GM12878 (cell line): ENCODE results near the gene STON2. TPM values are rescaled to one million over a fixed set of nuclear protein-coding genes. Genes with fewer than 3 reads are reported as not detected.

Experiments used
- CREM ChIP-seq: IDR thresholded peaks from 2 replicates; pipeline ENCODE4 v1.6.1; 2014; ENCODE audit warnings: antibody characterized with exemption, low read depth
- E2F8 ChIP-seq: fragments of 450-650 bp; IDR thresholded peaks from 2 replicates; pipeline ENCODE4 v1.6.1; 2018; ENCODE audit warnings: mild to moderate bottlenecking, low read depth, moderate library complexity; ENCODE audit not compliant: partially characterized antibody
- JUND ChIP-seq: IDR thresholded peaks from 2 replicates; pipeline ENCODE4 v1.6.1; 2012; ENCODE audit warnings: low read depth, mild to moderate bottlenecking, low read length, improper control_type of control experiment, moderate library complexity
- NFYB ChIP-seq: IDR thresholded peaks from 2 replicates; pipeline ENCODE4 v1.6.1; 2011; ENCODE audit warnings: low read depth, mild to moderate bottlenecking, low read length, improper control_type of control experiment, moderate library complexity; ENCODE audit not compliant: insufficient read depth
- POU2F2 ChIP-seq: IDR thresholded peaks from 3 replicates; pipeline ENCODE4 v1.6.1; 2011; ENCODE audit warnings: low read depth, mild to moderate bottlenecking, low read length, borderline replicate concordance
- TCF3 ChIP-seq: IDR thresholded peaks from 2 replicates; pipeline ENCODE4 v1.6.1; 2012; ENCODE audit warnings: low read depth, mild to moderate bottlenecking, low read length, borderline replicate concordance; ENCODE audit not compliant: insufficient read depth
- polyA plus RNA-seq, 11 experiments: library from polyadenylated mRNA; depleted of rRNA in 4 of 11; unstranded in 6 of 11; stranded (reverse) in 5 of 11; fragments of >200 nt; fragmentation: Nextera tagmentation in 4 of 11; fragmentation: Illumina TruSeq in 1 of 11; extraction: Ambion mirVana in 4 of 11; extraction: Trizol in 1 of 11; gene quantifications; 1 replicate in 1 of 11; 2 replicates in 10 of 11; pipeline versions ENCODE4 v1.2.1 to v1.2.3, GENCODE V29; 2011 to 2016; ENCODE audit warnings: inconsistent platforms in 2 of 11, missing spikeins in 2 of 11, low read depth in 1 of 11
- total RNA-seq, 4 experiments: library from RNA; depleted of rRNA in 3 of 4; stranded (reverse); fragments of >200 nt in 3 of 4; fragmentation: Illumina TruSeq in 1 of 4; extraction: Trizol in 1 of 4; gene quantifications; 2 replicates each; pipeline versions ENCODE4 v1.2.1 to v1.2.3, GENCODE V29; 2013 to 2021
- TF ChIP-seq, protein P1 (sequence below): IDR thresholded peaks from 2 replicates; pipeline ENCODE4 v1.6.1; 2011; ENCODE audit warnings: mild to moderate bottlenecking, low read depth, low read length, moderate library complexity; ENCODE audit not compliant: insufficient replicate concordance
- TF ChIP-seq, protein P2 (sequence below): fragments of 150-350 bp; IDR thresholded peaks from 2 replicates; pipeline ENCODE4 v1.6.1; 2016; ENCODE audit warnings: low read depth, low read length
- TF ChIP-seq, protein P3 (sequence below): fragments of 450-650 bp; IDR thresholded peaks from 2 replicates; pipeline ENCODE4 v1.6.1; 2014; ENCODE audit warnings: mild to moderate bottlenecking

The STON2 gene
- total and polyA plus RNA-seq, 10 of the 15 experiments (the other 5 are each of a cell fraction or from before 2014, with no cell fraction given): 0.03 to 0.13 (median 0.03) TPM; not detected in 7

- TF ChIP-seq E2F8 (no peak), CREM (no peak), JUND (no peak), NFYB (no peak), POU2F2 (no peak), TCF3 (no peak)
- TF ChIP-seq, protein P1, sequence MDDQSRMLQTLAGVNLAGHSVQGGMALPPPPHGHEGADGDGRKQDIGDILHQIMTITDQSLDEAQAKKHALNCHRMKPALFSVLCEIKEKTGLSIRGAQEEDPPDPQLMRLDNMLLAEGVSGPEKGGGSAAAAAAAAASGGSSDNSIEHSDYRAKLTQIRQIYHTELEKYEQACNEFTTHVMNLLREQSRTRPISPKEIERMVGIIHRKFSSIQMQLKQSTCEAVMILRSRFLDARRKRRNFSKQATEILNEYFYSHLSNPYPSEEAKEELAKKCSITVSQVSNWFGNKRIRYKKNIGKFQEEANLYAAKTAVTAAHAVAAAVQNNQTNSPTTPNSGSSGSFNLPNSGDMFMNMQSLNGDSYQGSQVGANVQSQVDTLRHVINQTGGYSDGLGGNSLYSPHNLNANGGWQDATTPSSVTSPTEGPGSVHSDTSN: no peak
- TF ChIP-seq, protein P2, sequence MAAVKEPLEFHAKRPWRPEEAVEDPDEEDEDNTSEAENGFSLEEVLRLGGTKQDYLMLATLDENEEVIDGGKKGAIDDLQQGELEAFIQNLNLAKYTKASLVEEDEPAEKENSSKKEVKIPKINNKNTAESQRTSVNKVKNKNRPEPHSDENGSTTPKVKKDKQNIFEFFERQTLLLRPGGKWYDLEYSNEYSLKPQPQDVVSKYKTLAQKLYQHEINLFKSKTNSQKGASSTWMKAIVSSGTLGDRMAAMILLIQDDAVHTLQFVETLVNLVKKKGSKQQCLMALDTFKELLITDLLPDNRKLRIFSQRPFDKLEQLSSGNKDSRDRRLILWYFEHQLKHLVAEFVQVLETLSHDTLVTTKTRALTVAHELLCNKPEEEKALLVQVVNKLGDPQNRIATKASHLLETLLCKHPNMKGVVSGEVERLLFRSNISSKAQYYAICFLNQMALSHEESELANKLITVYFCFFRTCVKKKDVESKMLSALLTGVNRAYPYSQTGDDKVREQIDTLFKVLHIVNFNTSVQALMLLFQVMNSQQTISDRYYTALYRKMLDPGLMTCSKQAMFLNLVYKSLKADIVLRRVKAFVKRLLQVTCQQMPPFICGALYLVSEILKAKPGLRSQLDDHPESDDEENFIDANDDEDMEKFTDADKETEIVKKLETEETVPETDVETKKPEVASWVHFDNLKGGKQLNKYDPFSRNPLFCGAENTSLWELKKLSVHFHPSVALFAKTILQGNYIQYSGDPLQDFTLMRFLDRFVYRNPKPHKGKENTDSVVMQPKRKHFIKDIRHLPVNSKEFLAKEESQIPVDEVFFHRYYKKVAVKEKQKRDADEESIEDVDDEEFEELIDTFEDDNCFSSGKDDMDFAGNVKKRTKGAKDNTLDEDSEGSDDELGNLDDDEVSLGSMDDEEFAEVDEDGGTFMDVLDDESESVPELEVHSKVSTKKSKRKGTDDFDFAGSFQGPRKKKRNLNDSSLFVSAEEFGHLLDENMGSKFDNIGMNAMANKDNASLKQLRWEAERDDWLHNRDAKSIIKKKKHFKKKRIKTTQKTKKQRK: no peak
- TF ChIP-seq, protein P3, sequence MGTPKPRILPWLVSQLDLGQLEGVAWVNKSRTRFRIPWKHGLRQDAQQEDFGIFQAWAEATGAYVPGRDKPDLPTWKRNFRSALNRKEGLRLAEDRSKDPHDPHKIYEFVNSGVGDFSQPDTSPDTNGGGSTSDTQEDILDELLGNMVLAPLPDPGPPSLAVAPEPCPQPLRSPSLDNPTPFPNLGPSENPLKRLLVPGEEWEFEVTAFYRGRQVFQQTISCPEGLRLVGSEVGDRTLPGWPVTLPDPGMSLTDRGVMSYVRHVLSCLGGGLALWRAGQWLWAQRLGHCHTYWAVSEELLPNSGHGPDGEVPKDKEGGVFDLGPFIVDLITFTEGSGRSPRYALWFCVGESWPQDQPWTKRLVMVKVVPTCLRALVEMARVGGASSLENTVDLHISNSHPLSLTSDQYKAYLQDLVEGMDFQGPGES: no peak
Observed at GRCh38 chr14:81423504-81423903, 23.4 kb upstream of the STON2 start (continued).
